IPS DF 6.9 (cell line): ENCODE results near the gene SREBF2.
"Not testable (repeated sequence)": the region's sequence is repeated elsewhere in the genome, so short reads cannot be mapped to it uniquely, and the experiment has no call there.

Experiments
- DNase-seq: peaks from one replicate; pipeline ENCODE4 v3.0.0-alpha.2; 2013; ENCODE audit warnings: low read depth, low spot score
- H3K27ac ChIP-seq: one replicate; pipeline ENCODE4 v1.5.1; 2013; ENCODE audit warnings: low read length, control low read depth
- H3K27me3 ChIP-seq: 2 replicates; pipeline ENCODE4 v1.6.1; 2013; ENCODE audit warnings: mild to moderate bottlenecking, low read length; ENCODE audit not compliant: control insufficient read depth, insufficient read depth
- H3K36me3 ChIP-seq: 2 replicates; pipeline ENCODE4 v1.6.1; 2013; ENCODE audit warnings: low read length; ENCODE audit not compliant: control insufficient read depth, insufficient read depth
- H3K4me1 ChIP-seq: 2 replicates; pipeline ENCODE4 v1.6.1; 2013; ENCODE audit warnings: low read length; ENCODE audit not compliant: control insufficient read depth, insufficient read depth
- H3K4me3 ChIP-seq: 2 replicates; pipeline ENCODE4 v1.5.1; 2013; ENCODE audit warnings: mild to moderate bottlenecking, low read length
- H3K9me3 ChIP-seq: 2 replicates; pipeline ENCODE4 v1.6.1; 2013; ENCODE audit warnings: low read length, inconsistent platforms; ENCODE audit not compliant: control insufficient read depth, insufficient read depth
- WGBS: extraction: QIAGEN DNeasy Blood & Tissue Kit; methylation state at CpG from one replicate; pipeline ENCODE4 v1.1.7; 2013; ENCODE audit warnings: mixed read lengths, missing lambda C conversion rate; ENCODE audit not compliant: insufficient read length, insufficient coverage; 5-methylcytosine and 5-hydroxymethylcytosine counted together

The SREBF2 gene

DNA sequence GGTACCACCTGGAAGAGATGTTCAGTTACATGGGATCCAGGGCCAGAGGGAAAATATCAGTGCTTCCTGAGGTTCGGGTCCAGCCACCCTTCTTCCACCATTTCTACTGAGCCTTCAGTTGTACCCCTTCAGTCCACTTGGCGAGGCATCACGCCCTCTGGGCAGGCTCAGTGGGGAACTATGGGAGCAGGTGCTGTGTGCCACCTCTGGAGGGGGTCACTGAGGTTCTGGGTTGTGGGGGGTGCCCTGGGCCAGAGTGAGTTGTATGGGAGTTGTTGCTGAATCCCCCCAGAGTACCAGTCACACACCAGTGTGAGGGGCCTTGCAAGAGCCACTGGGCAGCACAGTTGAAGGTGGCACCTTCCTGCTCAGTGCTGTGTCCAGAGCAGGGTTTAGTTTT is 2.7 kb upstream of the SREBF2 start:
- Histone ChIP-seq H3K4me1 (no peaks in the 10 kb centered on the region; the same call in none of the 2 replicates), H3K27me3 (no peaks in the 10 kb centered on the region), H3K9me3 (no peaks in the 10 kb centered on the region), H3K27ac (no peak overlapping the region), H3K36me3 (peaks cover 7% of the 10 kb centered on the region; the same call in 1 of the 2 replicates), H3K4me3 (no peak overlapping the region)
- no peak for DNase-seq
- WGBS = no CpG with 5 or more reads among the region's 3 CpGs

DNA sequence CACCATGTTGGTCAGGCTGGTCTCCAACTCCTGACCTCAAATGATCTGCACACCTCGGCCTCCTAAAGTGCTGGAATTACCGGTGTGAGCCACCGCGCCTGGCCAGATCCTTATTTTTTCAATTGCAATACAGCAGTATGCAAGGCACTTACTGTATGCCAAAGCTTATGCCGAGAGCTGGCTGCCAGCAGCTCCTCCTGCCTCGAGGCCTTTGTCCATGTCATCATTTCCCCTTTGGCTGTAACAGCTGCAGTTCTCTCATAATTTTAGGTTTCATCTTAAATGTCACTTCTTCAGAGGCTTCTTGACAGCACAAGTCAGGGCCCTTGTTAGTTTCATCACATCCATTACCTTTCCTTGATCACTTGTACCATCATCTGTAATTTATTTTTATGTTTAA is 1.5 kb upstream of the SREBF2 start:
- H3K4me1 ChIP-seq = no peaks in the 10 kb centered on the region; the same call in 1 of the 2 replicates

DNA sequence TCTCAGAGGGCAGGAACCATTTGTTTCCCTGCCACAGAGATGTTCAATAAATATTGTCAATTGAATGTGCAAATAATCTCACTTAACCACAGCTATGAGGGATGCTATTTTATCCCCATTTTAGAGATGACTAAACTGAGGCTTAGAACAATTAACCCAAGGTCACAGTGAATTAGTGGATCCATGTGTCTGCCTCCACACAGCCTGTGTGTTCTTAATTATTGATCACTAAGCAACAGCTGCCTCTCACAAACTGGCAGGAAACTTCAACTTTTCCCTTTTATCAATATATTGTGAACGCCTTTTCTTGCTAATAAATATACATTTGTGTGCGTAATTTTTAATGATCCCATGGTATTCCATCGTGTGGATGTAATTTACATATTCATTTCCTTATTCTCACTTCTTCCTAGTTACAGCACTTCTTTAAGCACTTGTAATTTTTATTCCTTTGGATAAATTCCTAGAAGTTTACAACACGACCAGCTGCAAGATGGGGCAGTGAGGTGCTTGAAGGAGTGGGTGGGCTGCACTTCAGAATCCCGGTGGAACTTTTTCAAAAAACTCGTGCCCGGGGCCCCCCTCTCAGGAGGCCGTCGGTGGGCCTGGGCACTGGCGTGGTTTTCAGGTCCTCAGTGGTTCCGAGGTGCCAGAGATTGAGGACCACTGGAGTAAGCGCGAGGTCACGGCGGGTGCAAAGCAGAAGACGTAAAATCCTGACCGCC is 915 bp upstream of the SREBF2 start:
- no CpG with 5 or more reads among the region's 17 CpGs for WGBS
- Histone ChIP-seq H3K36me3 (peaks cover 4% of the 10 kb centered on the region; the same call in 1 of the 2 replicates), H3K4me3 (peak overlapping the region; percentile 28; the same call in 1 of the 2 replicates), H3K9me3 (no peaks in the 10 kb centered on the region), H3K4me1 (no peaks in the 10 kb centered on the region; the same call in 1 of the 2 replicates), H3K27ac (peak overlapping the region; percentile 54), H3K27me3 (no peaks in the 10 kb centered on the region)
- DNase-seq = no peak

More for the DNA sequence above, 1.5 kb upstream of the SREBF2 start:
- H3K27ac ChIP-seq = no peak overlapping the region
- H3K9me3 ChIP-seq = no peaks in the 10 kb centered on the region
- no peak overlapping the region for H3K4me3 ChIP-seq
- DNase-seq = no peak
- peaks cover 3% of the 10 kb centered on the region; the same call in 1 of the 2 replicates for H3K36me3 ChIP-seq
- H3K27me3 ChIP-seq = no peaks in the 10 kb centered on the region
- no CpG with 5 or more reads among the region's 6 CpGs for WGBS

DNA sequence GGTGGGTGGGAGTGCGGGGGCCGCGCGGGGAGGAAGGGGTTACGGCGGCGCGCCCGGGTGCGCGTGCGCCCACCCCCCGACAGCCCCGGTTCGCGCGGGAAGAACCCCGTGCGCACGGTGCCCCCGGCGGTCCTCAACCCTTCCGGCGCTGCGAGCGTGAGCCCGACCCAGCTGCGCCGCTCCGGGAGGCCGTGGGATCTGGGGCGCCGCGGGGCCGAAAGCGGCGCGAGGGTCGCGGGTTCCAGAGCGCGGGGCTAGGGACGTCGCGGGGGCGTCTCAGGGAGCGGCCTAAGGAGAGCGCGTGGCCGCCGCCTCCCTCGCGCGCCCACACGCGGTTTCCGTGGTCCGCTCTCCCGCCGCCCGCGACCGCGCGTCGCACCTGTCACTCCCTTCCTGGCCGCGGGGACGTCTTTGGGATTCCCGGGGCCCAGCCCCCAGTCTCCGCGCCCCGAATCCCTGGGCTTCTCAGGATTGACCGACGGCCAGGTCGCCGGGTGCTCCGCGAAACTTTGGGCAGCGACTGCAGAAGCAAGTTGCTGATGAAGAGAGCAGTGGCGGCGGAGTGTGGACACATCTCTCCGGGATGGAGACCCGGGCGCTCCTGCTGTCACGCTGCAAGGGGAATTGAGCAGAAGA is 582 bp downstream of the SREBF2 start:
- peaks cover 4% of the 10 kb centered on the region; the same call in 1 of the 2 replicates for H3K36me3 ChIP-seq
- no peaks in the 10 kb centered on the region for H3K27me3 ChIP-seq
- no peaks in the 10 kb centered on the region for H3K9me3 ChIP-seq
- H3K4me1 ChIP-seq = no peaks in the 10 kb centered on the region; the same call in 1 of the 2 replicates
- peak overlapping the region; percentile 79 for H3K4me3 ChIP-seq
- WGBS = no CpG with 5 or more reads among the region's 86 CpGs
- H3K27ac ChIP-seq = no peak overlapping the region
- no peak for DNase-seq

DNA sequence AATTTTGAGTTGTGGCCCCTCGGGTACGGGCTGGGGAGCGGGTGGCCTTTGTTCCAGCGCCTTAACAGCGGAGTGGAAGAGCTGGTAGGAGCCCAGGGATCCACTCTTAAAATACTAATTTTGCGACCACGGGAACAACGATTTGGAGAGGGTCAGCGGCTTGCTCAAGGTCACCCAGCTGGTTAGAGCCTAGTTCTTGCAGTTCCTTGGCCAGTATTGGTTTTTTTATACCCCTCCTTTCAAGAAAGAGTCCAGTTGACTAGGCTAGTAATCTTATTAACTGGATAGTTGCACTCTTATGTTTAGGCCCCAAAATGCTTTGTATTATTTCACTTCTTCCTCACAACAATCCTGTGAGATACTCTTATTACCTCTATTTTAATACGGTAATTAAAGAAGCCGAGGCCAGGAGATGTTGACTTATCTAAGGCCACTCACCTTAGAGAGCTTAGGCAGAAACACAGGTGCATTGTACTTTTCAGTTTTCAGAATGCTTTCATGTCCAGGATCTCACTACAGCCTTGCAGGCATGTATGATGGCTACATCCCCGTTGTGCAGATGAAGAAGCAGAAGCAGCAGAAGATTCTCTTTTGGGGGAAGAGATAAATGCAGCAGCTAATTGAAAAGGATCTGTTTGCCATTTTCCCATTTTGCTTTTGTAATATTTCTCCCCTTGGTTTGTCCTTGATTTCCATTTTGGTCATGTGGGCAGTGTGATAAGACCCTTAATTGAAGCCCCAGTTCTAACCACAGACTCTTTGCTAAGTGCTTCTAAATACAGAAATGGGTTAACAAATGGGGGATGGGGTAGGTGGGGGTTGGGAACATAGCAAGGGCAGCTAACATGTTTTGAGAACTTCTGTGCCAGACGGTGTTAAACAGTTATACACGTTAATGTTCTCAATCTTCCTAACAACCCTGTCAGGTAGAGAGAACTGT is 1.4 kb downstream of the SREBF2 start:
- no CpG with 5 or more reads among the region's 14 CpGs for WGBS
- H3K36me3 ChIP-seq = peaks cover 6% of the 10 kb centered on the region; the same call in 1 of the 2 replicates

DNA sequence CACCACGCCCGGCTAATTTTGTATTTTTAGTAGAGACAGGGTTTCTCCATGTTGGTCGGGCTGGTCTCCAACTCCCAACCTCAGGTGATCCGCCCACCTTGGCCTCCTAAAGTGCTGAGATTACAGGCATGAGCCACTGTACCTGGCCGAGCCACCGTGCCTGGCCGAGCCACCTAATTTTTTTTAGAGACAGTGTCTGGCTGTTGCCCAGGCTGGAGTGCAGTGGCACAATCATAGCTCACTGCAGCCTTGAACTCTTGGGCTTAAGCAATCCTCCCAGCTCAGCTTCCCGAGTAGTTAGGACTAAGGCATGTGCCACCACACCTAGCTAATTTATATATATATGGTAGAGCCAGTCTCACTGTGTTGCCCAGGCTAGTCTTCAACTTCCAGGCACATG is 2.6 kb downstream of the SREBF2 start:
- H3K9me3 ChIP-seq, H3K4me1 ChIP-seq, DNase-seq, H3K4me3 ChIP-seq, H3K27ac ChIP-seq, H3K36me3 ChIP-seq, H3K27me3 ChIP-seq: not testable (repeated sequence)
- no CpG with 5 or more reads among the region's 8 CpGs for WGBS

More for the DNA sequence above, 1.4 kb downstream of the SREBF2 start:
- H3K27me3 ChIP-seq = no peaks in the 10 kb centered on the region
- no peaks in the 10 kb centered on the region for H3K9me3 ChIP-seq
- H3K4me1 ChIP-seq = no peaks in the 10 kb centered on the region; the same call in 1 of the 2 replicates
- no peak overlapping the region for H3K27ac ChIP-seq
- DNase-seq = no peak
- H3K4me3 ChIP-seq = peak overlapping the region; percentile 79

DNA sequence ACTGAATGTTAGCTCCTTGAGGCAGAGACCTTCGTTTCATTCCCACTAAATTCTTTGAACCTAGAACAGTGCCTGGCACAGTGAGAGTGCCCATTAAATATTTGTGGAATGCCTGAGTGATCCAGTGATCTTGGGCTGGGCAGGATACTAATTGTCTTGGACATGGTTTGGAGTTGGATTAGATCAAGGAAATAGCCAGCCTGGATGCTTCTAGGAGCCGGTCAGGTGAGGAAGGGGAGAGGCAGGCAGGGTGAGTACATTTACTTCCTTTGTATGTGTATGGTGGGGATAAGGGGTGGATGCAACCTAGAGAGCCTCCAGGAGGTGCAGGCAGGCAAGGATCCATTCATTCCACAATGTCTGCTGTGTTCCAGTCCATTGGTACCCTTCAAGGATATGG is 3.6 kb downstream of the SREBF2 start:
- DNase-seq = no peak
- Histone ChIP-seq H3K36me3 (peaks cover 11% of the 10 kb centered on the region; the same call in 1 of the 2 replicates), H3K4me1 (no peaks in the 10 kb centered on the region), H3K27me3 (no peaks in the 10 kb centered on the region), H3K4me3 (no peak overlapping the region), H3K27ac (no peak overlapping the region), H3K9me3 (no peaks in the 10 kb centered on the region)
- WGBS = no CpG with 5 or more reads among the region's 2 CpGs

DNA sequence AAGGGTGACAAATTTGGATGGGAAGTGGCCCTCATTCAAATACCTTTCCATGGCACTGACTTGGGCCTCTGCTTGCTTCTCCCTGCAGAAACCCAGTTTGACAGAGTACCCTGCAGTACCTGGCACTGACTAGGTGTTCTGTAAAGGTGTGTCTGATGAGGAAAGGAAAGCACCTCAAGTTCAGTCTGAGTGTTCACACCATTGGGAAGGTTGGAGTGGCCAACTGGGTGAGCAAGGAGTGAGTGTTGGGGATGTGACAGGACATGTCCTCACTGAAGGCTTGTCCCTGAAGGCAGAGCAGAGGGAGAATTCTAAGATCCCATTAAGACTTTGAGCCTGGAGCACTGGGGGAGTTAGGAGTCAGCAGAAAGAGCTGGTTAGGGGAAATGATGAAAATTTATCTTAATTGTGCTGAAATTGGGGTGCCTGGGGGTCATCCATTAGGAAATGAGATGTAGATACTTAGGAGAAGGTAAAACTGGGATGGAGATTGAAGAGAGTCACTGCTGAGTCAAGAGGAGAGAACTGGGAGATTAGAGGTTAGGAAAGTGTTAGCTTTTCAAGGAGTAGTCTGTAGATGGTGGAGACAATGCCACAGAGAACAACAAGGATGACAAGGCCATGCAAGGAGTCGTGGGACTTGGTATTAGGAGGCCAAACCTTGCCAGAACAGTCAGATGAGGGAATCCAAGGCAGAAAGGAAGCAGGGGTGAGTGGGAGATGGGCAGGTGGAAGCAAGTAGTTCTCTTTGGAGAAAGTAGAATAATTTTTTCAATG is 6.1 kb downstream of the SREBF2 start:
- Histone ChIP-seq H3K27ac (no peak overlapping the region), H3K27me3 (no peaks in the 10 kb centered on the region), H3K4me1 (peaks cover 2% of the 10 kb centered on the region; the same call in 1 of the 2 replicates), H3K4me3 (no peak overlapping the region), H3K36me3 (peaks cover 11% of the 10 kb centered on the region; the same call in 1 of the 2 replicates), H3K9me3 (no peaks in the 10 kb centered on the region)
- no peak for DNase-seq
- WGBS = no CpG with 5 or more reads among the region's 1 CpG

DNA sequence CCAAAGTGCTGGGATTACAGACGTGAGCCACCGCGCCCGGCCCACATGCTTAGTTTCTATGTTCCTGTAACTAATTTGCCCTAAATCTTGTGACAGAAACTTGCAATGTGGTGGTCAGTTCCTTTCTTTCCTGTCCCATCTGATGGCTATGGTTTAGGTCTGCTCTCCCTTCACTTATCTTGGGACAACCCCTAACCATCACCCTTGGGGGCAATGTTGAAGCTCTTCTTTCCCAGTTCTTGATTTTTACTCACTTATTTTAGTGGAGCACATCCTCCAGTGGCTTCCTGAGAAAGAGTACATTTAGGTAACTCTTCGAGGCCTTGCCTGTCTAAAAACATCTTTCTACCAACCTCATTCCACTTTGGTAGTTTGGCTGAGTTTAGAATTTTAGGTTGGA is 7.3 kb downstream of the SREBF2 start:
- no CpG with 5 or more reads among the region's 5 CpGs for WGBS
- Histone ChIP-seq H3K27ac (no peak overlapping the region), H3K27me3 (no peaks in the 10 kb centered on the region), H3K9me3 (no peaks in the 10 kb centered on the region), H3K4me1 (peaks cover 4% of the 10 kb centered on the region; the same call in 1 of the 2 replicates), H3K36me3 (peaks cover 11% of the 10 kb centered on the region; the same call in 1 of the 2 replicates), H3K4me3 (no peak overlapping the region)
- no peak for DNase-seq
